K562 (cell line): Measurements from ENCODE around the gene PUM2. TPM values are rescaled to one million over a fixed set of nuclear protein-coding genes. Genes with fewer than 3 reads are reported as not detected.
A peak's percentile ranks its signal among the peaks of the same experiment; 100 is the strongest.

Source experiments
- ATAC-seq: fragments of 200-7000 bp; cut with Tn5 transposase; 3 replicates; pipeline ENCODE4 v1.9.1; 2020; ENCODE audit warnings: moderate library complexity
- BruUV-seq: library from RNA; stranded (reverse); fragments of 400-500 nt; replicated peaks from 2 replicates; lab custom pipeline; 2021; lab: Mats Ljungman, UMichigan
- CTCF ChIA-PET: fragments of 300-600 bp; formaldehyde crosslinking; extraction: SDS; loops from one replicate; lab custom pipeline; 2021; ENCODE audit warnings: low intra/inter-chr PET ratio; lab: Yijun Ruan, JAX
- POLR2A ChIA-PET: fragments of 300-600, 350-650 bp; sonication (Branson Sonifier 250); formaldehyde crosslinking; extraction: SDS; loops from one replicate; lab custom pipeline; 2021; ENCODE audit warnings: antibody characterized with exemption, inconsistent platforms; lab: Yijun Ruan, JAX
- DNase-seq, 4 experiments: peaks; one replicate each; pipeline versions ENCODE4 v3.0.0 to v3.0.0-alpha.2; 2011 to 2018; ENCODE audit warnings: low spot score in 3 of 4, mixed read lengths in 3 of 4; ENCODE audit errors: extremely low read depth in 1 of 4
- FAIRE-seq: peaks from 2 replicates; lab custom pipeline; 2011; peaks lifted over from hg19 to GRCh38; lab: Jason Lieb, UNC
- H2AFZ ChIP-seq: 2 replicates; pipeline ENCODE4 v1.6.0; 2011; ENCODE audit warnings: low read depth, low read length, control low read depth, inconsistent platforms
- H3K27ac ChIP-seq: fragments of 200-600 bp; 3 replicates; pipeline ENCODE4 v1.8.0; 2011; ENCODE audit warnings: low read depth, mild to moderate bottlenecking, control low read depth, inconsistent platforms, low read length, moderate library complexity, mixed read lengths; ENCODE audit errors: extremely low read depth
- H3K27me3 ChIP-seq, 2 experiments: fragments of 300-600 bp in 1 of 2; 2 replicates in 1 of 2; 3 replicates in 1 of 2; pipeline versions ENCODE4 v1.6.0 to v1.8.0; 2011; ENCODE audit warnings: inconsistent platforms in 2 of 2, low read length in 2 of 2, mild to moderate bottlenecking in 1 of 2, mixed read lengths in 1 of 2, moderate library complexity in 1 of 2; ENCODE audit not compliant: control insufficient read depth in 2 of 2, insufficient read depth in 2 of 2
- H3K36me3 ChIP-seq: fragments of 300-600 bp; 3 replicates; pipeline ENCODE4 v1.8.0; 2011; ENCODE audit warnings: mild to moderate bottlenecking, low read length, inconsistent platforms; ENCODE audit not compliant: control insufficient read depth, insufficient read depth
- H3K4me1 ChIP-seq, 2 experiments: fragments of 200-600 bp in 1 of 2; replicated peaks in 1 of 2; 2 replicates in 1 of 2; 3 replicates in 1 of 2; pipeline versions ENCODE4 v1.5.1 to v1.8.0; 2011; ENCODE audit warnings: inconsistent platforms in 2 of 2, low read length in 2 of 2, mild to moderate bottlenecking in 1 of 2, mixed read lengths in 1 of 2, moderate library complexity in 1 of 2; ENCODE audit not compliant: control insufficient read depth in 2 of 2, insufficient read depth in 2 of 2
- H3K4me2 ChIP-seq: 2 replicates; pipeline ENCODE4 v1.6.1; 2011; ENCODE audit warnings: low read length, control low read depth, inconsistent platforms, mixed read lengths; ENCODE audit not compliant: insufficient read depth
- H3K4me3 ChIP-seq: fragments of 200-600 bp; sonication (generic), shearing (Covaris generic); 2 replicates; pipeline ENCODE4 v1.5.1; 2016; ENCODE audit warnings: control low read depth, inconsistent platforms
- H3K79me2 ChIP-seq: fragments of 200-600 bp; 3 replicates; pipeline ENCODE4 v1.8.0; 2011; ENCODE audit warnings: low read length, inconsistent platforms; ENCODE audit not compliant: control insufficient read depth, insufficient read depth
- H3K9ac ChIP-seq, 2 experiments: 2 replicates each; pipeline versions ENCODE4 v1.6.0 to v1.6.1; 2011; ENCODE audit warnings: low read depth in 2 of 2, low read length in 2 of 2, control low read depth in 1 of 2, inconsistent platforms in 1 of 2, mild to moderate bottlenecking in 1 of 2, mixed read lengths in 1 of 2; ENCODE audit not compliant: insufficient read depth in 1 of 2
- H3K9me1 ChIP-seq: one replicate; pipeline ENCODE4 v1.6.0; 2011; ENCODE audit warnings: inconsistent platforms, mild to moderate bottlenecking, low read length, moderate library complexity; ENCODE audit not compliant: control insufficient read depth, insufficient read depth
- H3K9me3 ChIP-seq: replicated peaks from 2 replicates; pipeline ENCODE4 v1.5.1; 2011; ENCODE audit warnings: low read depth, low read length, inconsistent platforms; ENCODE audit not compliant: control insufficient read depth, insufficient read depth
- H4K20me1 ChIP-seq: replicated peaks from 2 replicates; pipeline ENCODE4 v1.6.1; 2011; ENCODE audit warnings: low read length, inconsistent platforms, mixed read lengths; ENCODE audit not compliant: control insufficient read depth, insufficient read depth
- AFF4 ChIP-seq: sonication (generic); formaldehyde crosslinking; IDR thresholded peaks from 2 replicates; pipeline ENCODE4 v1.8.0; 2023; ENCODE audit warnings: mild to moderate bottlenecking, missing genetic modification reagents
- MCM5 ChIP-seq: fragments of 450-650 bp; IDR thresholded peaks from 2 replicates; pipeline ENCODE4 v1.6.1; 2016; ENCODE audit warnings: low read depth
- NFE2 ChIP-seq: IDR thresholded peaks from 2 replicates; pipeline ENCODE4 v1.6.1; 2014; ENCODE audit warnings: antibody characterized with exemption, low read depth
- PRPF4 ChIP-seq: fragments of 200-400 bp; formaldehyde crosslinking; IDR thresholded peaks from one replicate; pipeline ENCODE4 v1.6.1; 2017; ENCODE audit warnings: low read length, low read depth, mild to moderate bottlenecking; ENCODE audit not compliant: insufficient read depth, poor library complexity, severe bottlenecking
- SETDB1 ChIP-seq: IDR thresholded peaks from one replicate; pipeline ENCODE4 v1.6.1; 2012; ENCODE audit warnings: low read length, control low read depth, inconsistent platforms
- SRSF7 ChIP-seq: fragments of 200-400 bp; formaldehyde crosslinking; optimal IDR thresholded peaks from 2 replicates; pipeline ENCODE3; 2017; ENCODE audit warnings: mild to moderate bottlenecking, low read depth, low read length
- ZMIZ1 ChIP-seq, 2 experiments: fragments of 150-350 bp in 1 of 2; IDR thresholded peaks; 2 replicates each; pipeline ENCODE4 v1.6.1; 2012 to 2016; ENCODE audit warnings: low read depth in 2 of 2, low read length in 2 of 2, mild to moderate bottlenecking in 1 of 2, moderate library complexity in 1 of 2
- ZNF316 ChIP-seq: fragments of 450-650 bp; IDR thresholded peaks from 2 replicates; pipeline ENCODE4 v1.6.1; 2016
- WGBS: fragments of 100-300 bp; shearing (Covaris generic); methylation state at CpG from one replicate; pipeline ENCODE4 v1.1.6; 2016; ENCODE audit warnings: low coverage, mixed read lengths; ENCODE audit not compliant: insufficient coverage; ENCODE audit errors: missing lambda C conversion rate; 5-methylcytosine and 5-hydroxymethylcytosine counted together
- in situ Hi-C: fragments of 300-500 bp; cut with MboI; formaldehyde crosslinking; loops from 4 replicates; pipeline ENCODE4 v1.15.0; 2018; ENCODE audit warnings: inconsistent platforms, mixed read lengths
- intact Hi-C: fragments of 100-400 bp; cut with micrococcal nuclease; formaldehyde crosslinking; loops from 2 replicates; pipeline ENCODE4 v1.14.2; 2022
- polyA plus RNA-seq, 8 experiments: library from polyadenylated mRNA; depleted of rRNA in 4 of 8; stranded (reverse) in 5 of 8; unstranded in 3 of 8; fragments of >200 nt; fragmentation: Nextera tagmentation in 2 of 8; fragmentation: Illumina TruSeq in 1 of 8; extraction: Ambion mirVana in 2 of 8; extraction: Trizol in 1 of 8; gene quantifications; 2 replicates each; pipeline versions ENCODE4 v1.2.1 to v1.2.3, GENCODE V29; 2011 to 2014; ENCODE audit warnings: inconsistent platforms in 1 of 8, missing spikeins in 1 of 8
- total RNA-seq, 7 experiments: library from RNA; depleted of rRNA in 6 of 7; stranded (reverse); fragments of >200 nt in 6 of 7; fragmentation: Illumina TruSeq in 2 of 7; extraction: Trizol in 2 of 7; gene quantifications; 2 replicates each; pipeline versions ENCODE4 v1.2.1 to v1.2.3, GENCODE V29; 2011 to 2021; ENCODE audit warnings: low replicate concordance in 1 of 7
- TF ChIP-seq, protein P1 (sequence below): fragments of 450-650 bp; IDR thresholded peaks from 2 replicates; pipeline ENCODE4 v1.7.0; 2016; ENCODE audit warnings: borderline replicate concordance

Gene PUM2
- total and polyA plus RNA-seq, 9 of the 15 experiments (the other 6 are each of a cell fraction or from before 2014, with no cell fraction given) = 13.4 to 61.9 (median 28.3) TPM

- Histone ChIP-seq H3K9me1 (peaks cover under 1% of the 10 kb centered on the region), H3K4me3 (no peak overlapping the region), H3K9ac (no peak overlapping the region), H4K20me1 (peaks cover 5% of the 10 kb centered on the region; the same call in 1 of the 2 replicates), H3K4me1 (peaks cover 4 to 6% of the 10 kb centered on the region in 2 experiments; a peak in 4 of 5 replicates), H3K4me2 (no peak overlapping the region), H2AFZ (no peak overlapping the region), H3K27me3 (no peaks in the 10 kb centered on the region), H3K36me3 (peaks cover 19% of the 10 kb centered on the region; the same call in 2 of the 3 replicates), H3K79me2 (peaks cover 100% of the 10 kb centered on the region), H3K9me3 (no peaks in the 10 kb centered on the region), H3K27ac (no peak overlapping the region)
- BruUV-seq = no TSS peak
- in situ Hi-C loops = no loop called here
- ChIA-PET POLR2A (interaction anchor here (0.7 kb wide), 1 partner anchor 13 kb away, joined by 4 read pairs; no protein-coding TSS in a partner anchor), CTCF (no interaction called here)
- ATAC-seq (no peak), FAIRE-seq (no peak), DNase-seq (no peak)
- intact Hi-C loops = no loop called here
- TF ChIP-seq PRPF4 (no peak), ZNF316 (peak; percentile 61), ZMIZ1 (IDR thresholded peaks at IDR 0.05; ENCODE audit: low read depth in 2 of 2, low read length in 2 of 2) (no peak), SETDB1 (no peak), NFE2 (0 out of 2 replicates have a peak, but pooled peaks have one; percentile 9), MCM5 (no peak), AFF4 (no peak), SRSF7 (no peak)
- TF ChIP-seq, protein P1, sequence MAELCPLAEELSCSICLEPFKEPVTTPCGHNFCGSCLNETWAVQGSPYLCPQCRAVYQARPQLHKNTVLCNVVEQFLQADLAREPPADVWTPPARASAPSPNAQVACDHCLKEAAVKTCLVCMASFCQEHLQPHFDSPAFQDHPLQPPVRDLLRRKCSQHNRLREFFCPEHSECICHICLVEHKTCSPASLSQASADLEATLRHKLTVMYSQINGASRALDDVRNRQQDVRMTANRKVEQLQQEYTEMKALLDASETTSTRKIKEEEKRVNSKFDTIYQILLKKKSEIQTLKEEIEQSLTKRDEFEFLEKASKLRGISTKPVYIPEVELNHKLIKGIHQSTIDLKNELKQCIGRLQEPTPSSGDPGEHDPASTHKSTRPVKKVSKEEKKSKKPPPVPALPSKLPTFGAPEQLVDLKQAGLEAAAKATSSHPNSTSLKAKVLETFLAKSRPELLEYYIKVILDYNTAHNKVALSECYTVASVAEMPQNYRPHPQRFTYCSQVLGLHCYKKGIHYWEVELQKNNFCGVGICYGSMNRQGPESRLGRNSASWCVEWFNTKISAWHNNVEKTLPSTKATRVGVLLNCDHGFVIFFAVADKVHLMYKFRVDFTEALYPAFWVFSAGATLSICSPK = no peak
- WGBS = 69% methylated on average over 1 of the region's 1 CpG
Observed at GRCh38 chr2:20339012-20339411, 11.6 kb downstream of the PUM2 start.
